K562 (cell line): ENCODE data around the gene KANK4. TPM values are rescaled to one million over a fixed set of nuclear protein-coding genes. Genes with fewer than 3 reads are reported as not detected.

Experiments
- ATAC-seq: fragments of 200-7000 bp; cut with Tn5 transposase; 3 replicates; pipeline ENCODE4 v1.9.1; 2020; ENCODE audit warnings: moderate library complexity
- BruUV-seq: library from RNA; stranded (reverse); fragments of 400-500 nt; replicated peaks from 2 replicates; lab custom pipeline; 2021; lab: Mats Ljungman, UMichigan
- CTCF ChIA-PET: fragments of 300-600 bp; formaldehyde crosslinking; extraction: SDS; loops from one replicate; lab custom pipeline; 2021; ENCODE audit warnings: low intra/inter-chr PET ratio; lab: Yijun Ruan, JAX
- POLR2A ChIA-PET: fragments of 300-600, 350-650 bp; sonication (Branson Sonifier 250); formaldehyde crosslinking; extraction: SDS; loops from one replicate; lab custom pipeline; 2021; ENCODE audit warnings: antibody characterized with exemption, inconsistent platforms; lab: Yijun Ruan, JAX
- DNase-seq, 4 experiments: peaks; one replicate each; pipeline versions ENCODE4 v3.0.0 to v3.0.0-alpha.2; 2011 to 2018; ENCODE audit warnings: low spot score in 3 of 4, mixed read lengths in 3 of 4; ENCODE audit errors: extremely low read depth in 1 of 4
- FAIRE-seq: peaks from 2 replicates; lab custom pipeline; 2011; peaks lifted over from hg19 to GRCh38; lab: Jason Lieb, UNC
- H2AFZ ChIP-seq: 2 replicates; pipeline ENCODE4 v1.6.0; 2011; ENCODE audit warnings: low read depth, low read length, control low read depth, inconsistent platforms
- H3K27ac ChIP-seq: fragments of 200-600 bp; 3 replicates; pipeline ENCODE4 v1.8.0; 2011; ENCODE audit warnings: low read depth, mild to moderate bottlenecking, control low read depth, inconsistent platforms, low read length, moderate library complexity, mixed read lengths; ENCODE audit errors: extremely low read depth
- H3K27me3 ChIP-seq, 2 experiments: fragments of 300-600 bp in 1 of 2; 2 replicates in 1 of 2; 3 replicates in 1 of 2; pipeline versions ENCODE4 v1.6.0 to v1.8.0; 2011; ENCODE audit warnings: inconsistent platforms in 2 of 2, low read length in 2 of 2, mild to moderate bottlenecking in 1 of 2, mixed read lengths in 1 of 2, moderate library complexity in 1 of 2; ENCODE audit not compliant: control insufficient read depth in 2 of 2, insufficient read depth in 2 of 2
- H3K36me3 ChIP-seq: fragments of 300-600 bp; 3 replicates; pipeline ENCODE4 v1.8.0; 2011; ENCODE audit warnings: mild to moderate bottlenecking, low read length, inconsistent platforms; ENCODE audit not compliant: control insufficient read depth, insufficient read depth
- H3K4me1 ChIP-seq, 2 experiments: fragments of 200-600 bp in 1 of 2; replicated peaks in 1 of 2; 2 replicates in 1 of 2; 3 replicates in 1 of 2; pipeline versions ENCODE4 v1.5.1 to v1.8.0; 2011; ENCODE audit warnings: inconsistent platforms in 2 of 2, low read length in 2 of 2, mild to moderate bottlenecking in 1 of 2, mixed read lengths in 1 of 2, moderate library complexity in 1 of 2; ENCODE audit not compliant: control insufficient read depth in 2 of 2, insufficient read depth in 2 of 2
- H3K4me2 ChIP-seq: 2 replicates; pipeline ENCODE4 v1.6.1; 2011; ENCODE audit warnings: low read length, control low read depth, inconsistent platforms, mixed read lengths; ENCODE audit not compliant: insufficient read depth
- H3K4me3 ChIP-seq: fragments of 200-600 bp; sonication (generic), shearing (Covaris generic); 2 replicates; pipeline ENCODE4 v1.5.1; 2016; ENCODE audit warnings: control low read depth, inconsistent platforms
- H3K79me2 ChIP-seq: fragments of 200-600 bp; 3 replicates; pipeline ENCODE4 v1.8.0; 2011; ENCODE audit warnings: low read length, inconsistent platforms; ENCODE audit not compliant: control insufficient read depth, insufficient read depth
- H3K9ac ChIP-seq, 2 experiments: 2 replicates each; pipeline versions ENCODE4 v1.6.0 to v1.6.1; 2011; ENCODE audit warnings: low read depth in 2 of 2, low read length in 2 of 2, control low read depth in 1 of 2, inconsistent platforms in 1 of 2, mild to moderate bottlenecking in 1 of 2, mixed read lengths in 1 of 2; ENCODE audit not compliant: insufficient read depth in 1 of 2
- H3K9me1 ChIP-seq: one replicate; pipeline ENCODE4 v1.6.0; 2011; ENCODE audit warnings: inconsistent platforms, mild to moderate bottlenecking, low read length, moderate library complexity; ENCODE audit not compliant: control insufficient read depth, insufficient read depth
- H3K9me3 ChIP-seq: replicated peaks from 2 replicates; pipeline ENCODE4 v1.5.1; 2011; ENCODE audit warnings: low read depth, low read length, inconsistent platforms; ENCODE audit not compliant: control insufficient read depth, insufficient read depth
- H4K20me1 ChIP-seq: replicated peaks from 2 replicates; pipeline ENCODE4 v1.6.1; 2011; ENCODE audit warnings: low read length, inconsistent platforms, mixed read lengths; ENCODE audit not compliant: control insufficient read depth, insufficient read depth
- BRD9 ChIP-seq: fragments of 450-650 bp; IDR thresholded peaks from 2 replicates; pipeline ENCODE4 v1.6.1; 2018; ENCODE audit warnings: low read depth; ENCODE audit not compliant: partially characterized antibody
- CHD2 ChIP-seq: IDR thresholded peaks from 2 replicates; pipeline ENCODE4 v1.6.1; 2011; ENCODE audit warnings: low read depth, low read length
- CREB5 ChIP-seq: fragments of 250-450 bp; sonication (Bioruptor Pico); IDR thresholded peaks from 2 replicates; pipeline ENCODE4 v1.5.0; 2020; ENCODE audit warnings: mild to moderate bottlenecking
- MEF2A ChIP-seq: IDR thresholded peaks from 2 replicates; pipeline ENCODE4 v1.6.1; 2011; ENCODE audit warnings: low read depth, mild to moderate bottlenecking, low read length, moderate library complexity; ENCODE audit not compliant: control insufficient read depth
- MXI1 ChIP-seq: IDR thresholded peaks from 2 replicates; pipeline ENCODE4 v1.6.1; 2011; ENCODE audit warnings: low read depth, mild to moderate bottlenecking, improper control_type of control experiment, low read length
- MYNN ChIP-seq, 2 experiments: sonication (generic); formaldehyde crosslinking in 1 of 2; IDR thresholded peaks; 2 replicates each; pipeline versions ENCODE4 v1.5.0 to v1.6.1; 2016 to 2020; ENCODE audit warnings: antibody characterized with exemption in 1 of 2, missing genetic modification reagents in 1 of 2
- POLR2B ChIP-seq: fragments of 450-650 bp; IDR thresholded peaks from 2 replicates; pipeline ENCODE4 v1.6.1; 2018; ENCODE audit warnings: low read depth; ENCODE audit not compliant: partially characterized antibody
- PTRF ChIP-seq: fragments of 450-650 bp; IDR thresholded peaks from 2 replicates; pipeline ENCODE4 v1.6.1; 2016; ENCODE audit warnings: mild to moderate bottlenecking, missing genetic modification characterization, missing compliant biosample characterization
- PYGO2 ChIP-seq: fragments of 450-650 bp; IDR thresholded peaks from 2 replicates; pipeline ENCODE4 v1.6.1; 2016; ENCODE audit warnings: mild to moderate bottlenecking, missing genetic modification characterization, moderate library complexity, missing compliant biosample characterization
- RNF2 ChIP-seq: sonication (generic); IDR thresholded peaks from 2 replicates; pipeline ENCODE4 v1.6.1; 2016
- THRAP3 ChIP-seq: fragments of 450-650 bp; IDR thresholded peaks from 2 replicates; pipeline ENCODE4 v1.6.1; 2016; ENCODE audit warnings: mild to moderate bottlenecking, inconsistent platforms, borderline replicate concordance
- ZNF778 ChIP-seq: fragments of 450-650 bp; formaldehyde crosslinking; IDR thresholded peaks from 2 replicates; pipeline ENCODE4 v1.4.0; 2020; ENCODE audit warnings: mild to moderate bottlenecking, moderate library complexity
- WGBS: fragments of 100-300 bp; shearing (Covaris generic); methylation state at CpG from one replicate; pipeline ENCODE4 v1.1.6; 2016; ENCODE audit warnings: low coverage, mixed read lengths; ENCODE audit not compliant: insufficient coverage; ENCODE audit errors: missing lambda C conversion rate; 5-methylcytosine and 5-hydroxymethylcytosine counted together
- in situ Hi-C: fragments of 300-500 bp; cut with MboI; formaldehyde crosslinking; loops from 4 replicates; pipeline ENCODE4 v1.15.0; 2018; ENCODE audit warnings: inconsistent platforms, mixed read lengths
- intact Hi-C: fragments of 100-400 bp; cut with micrococcal nuclease; formaldehyde crosslinking; loops from 2 replicates; pipeline ENCODE4 v1.14.2; 2022
- polyA plus RNA-seq, 8 experiments: library from polyadenylated mRNA; depleted of rRNA in 4 of 8; stranded (reverse) in 5 of 8; unstranded in 3 of 8; fragments of >200 nt; fragmentation: Nextera tagmentation in 2 of 8; fragmentation: Illumina TruSeq in 1 of 8; extraction: Ambion mirVana in 2 of 8; extraction: Trizol in 1 of 8; gene quantifications; 2 replicates each; pipeline versions ENCODE4 v1.2.1 to v1.2.3, GENCODE V29; 2011 to 2014; ENCODE audit warnings: inconsistent platforms in 1 of 8, missing spikeins in 1 of 8
- total RNA-seq, 7 experiments: library from RNA; depleted of rRNA in 6 of 7; stranded (reverse); fragments of >200 nt in 6 of 7; fragmentation: Illumina TruSeq in 2 of 7; extraction: Trizol in 2 of 7; gene quantifications; 2 replicates each; pipeline versions ENCODE4 v1.2.1 to v1.2.3, GENCODE V29; 2011 to 2021; ENCODE audit warnings: low replicate concordance in 1 of 7

The KANK4 gene
- total and polyA plus RNA-seq, 9 of the 15 experiments (the other 6 are each of a cell fraction or from before 2014, with no cell fraction given): not detected

GRCh38 chr1:62208970-62209369 lies 110.3 kb downstream of the KANK4 start:
- H3K27me3 ChIP-seq: no peaks in the 10 kb centered on the region
- ChIA-PET POLR2A (interaction anchor here (0.6 kb wide), 1 partner anchor 77 kb away, joined by 4 read pairs; no protein-coding TSS in a partner anchor), CTCF (no interaction called here)
- intact Hi-C loops: no loop called here
- no peaks in the 10 kb centered on the region for H4K20me1 ChIP-seq
- DNase-seq: no peak
- no peak overlapping the region for H3K4me2 ChIP-seq
- no peak overlapping the region for H3K4me3 ChIP-seq
- H3K9me3 ChIP-seq: no peaks in the 10 kb centered on the region
- H3K9me1 ChIP-seq: no peaks in the 10 kb centered on the region
- in situ Hi-C loops: no loop called here
- WGBS: 0% methylated on average over 1 of the region's 1 CpG
- no peak for ATAC-seq
- no peak overlapping the region for H3K9ac ChIP-seq
- no peak overlapping the region for H2AFZ ChIP-seq
- no peaks in the 10 kb centered on the region for H3K36me3 ChIP-seq
- TF ChIP-seq POLR2B (no peak), CHD2 (no peak), CREB5 (CRISPR knock-in tag) (no peak), MEF2A (no peak), ZNF778 (CRISPR knock-in tag) (no peak), MYNN (IDR thresholded peaks at IDR 0.05) (no peak), MYNN (CRISPR knock-in tag; IDR thresholded peaks at IDR 0.05) (no peak), MXI1 (no peak), BRD9 (no peak), PYGO2 (tag) (no peak), PTRF (tag) (no peak), RNF2 (no peak), THRAP3 (no peak)
- no TSS peak for BruUV-seq
- no peak for FAIRE-seq
- H3K27ac ChIP-seq: no peak overlapping the region
- no peaks in the 10 kb centered on the region for H3K4me1 ChIP-seq
- no peaks in the 10 kb centered on the region for H3K79me2 ChIP-seq
